Thoracic aorta (tissue), 2 donors: Measurements from ENCODE around the gene DUSP1. TPM values are rescaled to one million over a fixed set of nuclear protein-coding genes. Genes with fewer than 3 reads are reported as not detected.
"Not testable (repeated sequence)": the region's sequence is repeated elsewhere in the genome, so short reads cannot be mapped to it uniquely, and the experiment has no call there.

ENCODE experiments used
- ATAC-seq: fragments of 150-250 bp; one replicate; pipeline ENCODE4 v1.8.0; 2017; ENCODE audit warnings: low read depth; ENCODE audit not compliant: insufficient number of reproducible peaks, low FRiP score
- DNase-seq: peaks from one replicate; pipeline ENCODE4 v3.0.0-alpha.2; 2020; ENCODE audit warnings: low spot score
- H3K27ac ChIP-seq, 2 donors: fragments of 200-600 bp; sonication (generic); 1 replicate in 1 of 2; 2 replicates in 1 of 2; pipeline ENCODE4 v1.5.1; 2016; ENCODE audit warnings: mild to moderate bottlenecking in 2 of 2, moderate library complexity in 2 of 2
- H3K27me3 ChIP-seq: fragments of 200-600 bp; sonication (generic); replicated peaks from 2 replicates; pipeline ENCODE4 v1.6.0; 2016; ENCODE audit warnings: mild to moderate bottlenecking; ENCODE audit not compliant: insufficient read depth
- H3K36me3 ChIP-seq: fragments of 200-600 bp; sonication (generic); one replicate; pipeline ENCODE4 v1.5.1; 2016
- H3K4me1 ChIP-seq, 2 donors: fragments of 200-600 bp; sonication (generic); 1 replicate in 1 of 2; 2 replicates in 1 of 2; pipeline versions ENCODE4 v1.5.1 to v1.6.0; 2016; ENCODE audit warnings: low read depth in 2 of 2, mild to moderate bottlenecking in 1 of 2; ENCODE audit not compliant: control insufficient read depth in 1 of 2
- H3K4me3 ChIP-seq: fragments of 200-600 bp; sonication (generic); 2 replicates; pipeline ENCODE4 v1.5.1; 2016; ENCODE audit warnings: mild to moderate bottlenecking
- H3K9me3 ChIP-seq: fragments of 200-600 bp; sonication (generic); 2 replicates; pipeline ENCODE4 v1.5.1; 2016
- total RNA-seq, 2 donors: library from RNA; depleted of rRNA; stranded (reverse); fragments of >200 nt; gene quantifications; one replicate each; pipeline versions ENCODE4 v1.1.0 to v1.2.3, GENCODE V29; 2016
- TF ChIP-seq, protein P1 (sequence below): fragments of 200-600 bp; sonication (generic); IDR thresholded peaks from one replicate; pipeline ENCODE4 v1.5.1; 2019; ENCODE audit warnings: antibody characterized with exemption

The DUSP1 gene
- total RNA-seq, 2 donors from 2014 or later = 813 to 3,699 TPM

DNA sequence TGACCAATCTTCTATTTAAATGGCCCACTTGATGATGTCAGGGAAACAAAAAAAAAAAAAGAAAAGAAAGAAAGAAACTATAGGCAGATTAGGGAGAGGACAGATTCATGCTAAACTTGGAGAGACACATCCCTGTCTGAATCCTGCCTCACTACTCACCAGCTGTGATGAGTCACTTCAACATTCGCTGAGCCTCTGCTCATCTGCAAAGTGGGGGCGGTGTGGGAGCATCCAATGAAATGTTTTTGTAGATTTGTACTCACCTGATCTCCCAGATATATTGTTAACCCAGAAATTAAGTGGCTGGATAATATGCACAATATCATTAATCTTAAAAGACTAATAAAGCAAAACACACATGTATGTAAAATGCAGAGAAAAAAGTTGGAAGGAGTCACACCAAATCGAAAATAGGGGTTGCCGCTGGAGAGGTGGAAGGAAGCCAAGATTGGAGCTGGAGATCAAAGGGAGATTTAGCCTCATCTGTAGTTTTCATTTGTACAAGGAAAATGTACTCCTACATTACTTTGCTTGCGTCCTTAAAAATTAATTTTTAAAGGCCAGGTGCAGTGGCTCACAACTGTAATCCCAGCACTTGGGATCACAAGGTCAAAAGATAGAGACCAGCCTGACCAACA lies 46.0 kb upstream of the DUSP1 start:
- Histone ChIP-seq H3K36me3 (no peaks in the 10 kb centered on the region), H3K9me3 (no peaks in the 10 kb centered on the region), H3K27me3 (no peaks in the 10 kb centered on the region), H3K4me1 (peaks cover 0 to 11% of the 10 kb centered on the region in 2 donors), H3K4me3 (no peak overlapping the region), H3K27ac (no peak overlapping the region)
- DNase-seq = no peak
- ATAC-seq = no peak
- TF ChIP-seq, protein P1, sequence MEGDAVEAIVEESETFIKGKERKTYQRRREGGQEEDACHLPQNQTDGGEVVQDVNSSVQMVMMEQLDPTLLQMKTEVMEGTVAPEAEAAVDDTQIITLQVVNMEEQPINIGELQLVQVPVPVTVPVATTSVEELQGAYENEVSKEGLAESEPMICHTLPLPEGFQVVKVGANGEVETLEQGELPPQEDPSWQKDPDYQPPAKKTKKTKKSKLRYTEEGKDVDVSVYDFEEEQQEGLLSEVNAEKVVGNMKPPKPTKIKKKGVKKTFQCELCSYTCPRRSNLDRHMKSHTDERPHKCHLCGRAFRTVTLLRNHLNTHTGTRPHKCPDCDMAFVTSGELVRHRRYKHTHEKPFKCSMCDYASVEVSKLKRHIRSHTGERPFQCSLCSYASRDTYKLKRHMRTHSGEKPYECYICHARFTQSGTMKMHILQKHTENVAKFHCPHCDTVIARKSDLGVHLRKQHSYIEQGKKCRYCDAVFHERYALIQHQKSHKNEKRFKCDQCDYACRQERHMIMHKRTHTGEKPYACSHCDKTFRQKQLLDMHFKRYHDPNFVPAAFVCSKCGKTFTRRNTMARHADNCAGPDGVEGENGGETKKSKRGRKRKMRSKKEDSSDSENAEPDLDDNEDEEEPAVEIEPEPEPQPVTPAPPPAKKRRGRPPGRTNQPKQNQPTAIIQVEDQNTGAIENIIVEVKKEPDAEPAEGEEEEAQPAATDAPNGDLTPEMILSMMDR = no peak

DNA sequence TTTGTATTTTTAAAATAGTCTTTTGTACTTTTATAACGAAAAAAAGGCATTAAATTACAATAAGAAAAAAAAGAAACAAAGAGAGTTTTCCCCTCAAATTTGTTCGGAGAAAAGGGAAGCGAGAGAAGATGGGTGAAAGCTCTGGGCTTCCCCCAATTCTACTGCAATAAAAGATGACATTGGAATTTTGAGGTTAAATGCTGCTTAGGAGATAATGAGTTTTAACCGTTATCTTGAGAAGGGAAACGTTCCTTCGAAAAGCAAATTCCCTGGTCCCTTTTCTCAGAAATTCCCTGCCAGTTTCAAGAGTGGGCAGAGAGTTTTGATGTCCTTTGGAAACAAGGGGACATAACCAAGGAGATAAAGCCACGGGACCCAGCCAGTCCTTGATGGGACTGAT lies 44.6 kb upstream of the DUSP1 start:
- Histone ChIP-seq H3K27me3 (no peaks in the 10 kb centered on the region), H3K36me3 (no peaks in the 10 kb centered on the region), H3K4me1 (peaks cover 0 to 10% of the 10 kb centered on the region in 2 donors), H3K27ac (no peak overlapping the region), H3K4me3 (no peak overlapping the region), H3K9me3 (no peaks in the 10 kb centered on the region)
- TF ChIP-seq, protein P1 = no peak
- ATAC-seq = no peak
- DNase-seq = no peak

DNA sequence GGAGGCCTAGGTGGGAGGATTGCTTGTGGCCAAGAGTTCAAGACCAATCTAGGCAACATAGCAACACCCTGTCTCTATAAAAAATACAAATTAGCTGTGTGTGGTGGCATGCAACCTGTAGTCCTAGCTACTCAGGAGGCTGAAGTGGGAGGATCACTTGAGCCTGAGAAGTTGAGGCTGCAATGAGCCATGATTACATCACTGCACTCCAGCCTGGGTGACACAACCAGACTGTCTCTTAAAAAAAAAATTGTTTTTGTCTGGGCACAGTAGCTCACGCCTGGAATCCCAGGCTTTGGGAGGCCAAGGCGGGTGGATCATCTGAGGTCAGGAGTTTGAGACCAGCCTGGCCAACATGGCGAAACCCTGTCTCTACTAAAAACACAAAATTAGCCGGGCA lies 40.0 kb upstream of the DUSP1 start:
- ATAC-seq, DNase-seq, H3K27me3 ChIP-seq, H3K9me3 ChIP-seq, H3K27ac ChIP-seq, H3K4me3 ChIP-seq, H3K4me1 ChIP-seq, H3K36me3 ChIP-seq: not testable (repeated sequence)

DNA sequence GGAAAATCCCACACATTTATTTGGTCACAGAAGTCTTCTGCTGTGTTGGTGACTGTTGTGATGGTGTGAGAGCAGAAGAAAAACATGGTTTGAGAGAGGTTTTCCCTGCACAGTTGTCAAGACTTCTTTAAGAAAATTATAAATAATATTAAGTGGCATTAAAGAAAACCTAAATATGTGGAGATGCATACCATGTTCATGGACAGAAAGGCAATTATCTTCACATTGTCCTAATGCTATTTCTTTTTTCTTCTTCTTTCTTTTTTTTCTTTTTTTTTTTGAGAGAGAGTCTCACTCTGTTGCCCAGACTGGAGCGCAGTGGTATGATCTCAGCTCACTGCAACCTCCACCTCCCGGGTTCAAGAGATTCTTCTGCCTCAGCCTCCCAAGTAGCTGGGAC lies 38.8 kb upstream of the DUSP1 start:
- no peaks in the 10 kb centered on the region for H3K36me3 ChIP-seq
- DNase-seq = no peak

DNA sequence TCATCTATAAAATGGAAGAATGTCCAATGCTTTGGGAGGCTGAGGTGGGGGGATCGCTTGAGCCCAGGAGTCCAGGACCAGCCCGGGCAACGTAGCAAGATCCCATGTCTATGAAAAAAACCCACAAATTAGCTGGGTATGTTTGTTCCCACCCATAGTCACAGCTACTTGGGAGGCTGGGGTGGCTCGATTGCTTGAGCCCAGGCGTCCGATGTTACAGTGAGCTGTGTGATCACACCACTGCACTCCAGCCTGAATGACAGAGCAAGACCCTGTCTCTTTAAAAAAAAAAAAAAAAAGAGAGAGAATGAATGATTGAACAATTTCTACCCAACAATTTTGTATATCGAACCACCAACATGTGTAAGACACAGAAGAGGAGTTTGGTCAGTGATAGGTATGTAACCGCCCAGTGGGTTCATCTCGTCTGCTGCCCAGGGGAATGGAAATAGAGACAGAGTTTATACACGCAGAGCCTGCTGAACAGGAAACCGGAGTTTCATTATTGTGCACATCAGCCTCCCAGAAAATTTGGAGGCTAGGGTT lies 36.8 kb upstream of the DUSP1 start:
- Histone ChIP-seq H3K9me3 (peaks cover 5% of the 10 kb centered on the region), H3K36me3 (no peaks in the 10 kb centered on the region), H3K4me3 (peak overlapping the region; percentile 61), H3K4me1 (peaks cover 0 to 3% of the 10 kb centered on the region in 2 donors), H3K27ac (peak overlapping the region in 1 of 2 donors; percentile 68), H3K27me3 (no peaks in the 10 kb centered on the region)
- TF ChIP-seq, protein P1 = no peak
- no peak for ATAC-seq
- DNase-seq = no peak

More for the DNA sequence above, 38.8 kb upstream of the DUSP1 start:
- TF ChIP-seq, protein P1 = no peak
- Histone ChIP-seq H3K4me3 (no peak overlapping the region), H3K27ac (no peak overlapping the region), H3K9me3 (peaks cover 5% of the 10 kb centered on the region), H3K4me1 (peaks cover 0 to 3% of the 10 kb centered on the region in 2 donors), H3K27me3 (no peaks in the 10 kb centered on the region)
- ATAC-seq = no peak
